A673 (cell line): ENCODE results near the gene MN1.

Source experiments
- CTCF ChIP-seq: fragments of 300-800, 200-600 bp; sonication (generic); conservative IDR thresholded peaks from 2 replicates; pipeline ENCODE4 v1.5.1; 2017; ENCODE audit warnings: low read depth, mild to moderate bottlenecking, antibody characterized with exemption, low read length, moderate library complexity, mixed read lengths
- EZH2 ChIP-seq: fragments of 200-600 bp; sonication (generic); IDR thresholded peaks from 2 replicates; pipeline ENCODE4 v1.6.1; 2017; ENCODE audit warnings: borderline replicate concordance, low read depth, mild to moderate bottlenecking, mixed read lengths, antibody characterized with exemption, low read length; ENCODE audit not compliant: poor library complexity, severe bottlenecking

- TF ChIP-seq CTCF (no peak), EZH2 (no peak)
These were observed 77.4 kb downstream of the MN1 start for GRCh38 chr22:27724157-27724556.
